ENCODE results near the gene SYTL3.
"Not testable (repeated sequence)": the region's sequence is repeated elsewhere in the genome, so short reads cannot be mapped to it uniquely, and the experiment has no call there.

Gene SYTL3, protein sequence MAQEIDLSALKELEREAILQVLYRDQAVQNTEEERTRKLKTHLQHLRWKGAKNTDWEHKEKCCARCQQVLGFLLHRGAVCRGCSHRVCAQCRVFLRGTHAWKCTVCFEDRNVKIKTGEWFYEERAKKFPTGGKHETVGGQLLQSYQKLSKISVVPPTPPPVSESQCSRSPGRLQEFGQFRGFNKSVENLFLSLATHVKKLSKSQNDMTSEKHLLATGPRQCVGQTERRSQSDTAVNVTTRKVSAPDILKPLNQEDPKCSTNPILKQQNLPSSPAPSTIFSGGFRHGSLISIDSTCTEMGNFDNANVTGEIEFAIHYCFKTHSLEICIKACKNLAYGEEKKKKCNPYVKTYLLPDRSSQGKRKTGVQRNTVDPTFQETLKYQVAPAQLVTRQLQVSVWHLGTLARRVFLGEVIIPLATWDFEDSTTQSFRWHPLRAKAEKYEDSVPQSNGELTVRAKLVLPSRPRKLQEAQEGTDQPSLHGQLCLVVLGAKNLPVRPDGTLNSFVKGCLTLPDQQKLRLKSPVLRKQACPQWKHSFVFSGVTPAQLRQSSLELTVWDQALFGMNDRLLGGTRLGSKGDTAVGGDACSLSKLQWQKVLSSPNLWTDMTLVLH

GRCh38 chr6:158649289-158650143, at the start of gene SYTL3:
SYTL3 (plus strand) TSS chr6:158650054; CDS start chr6:158663269, 13,215 bp downstream.
- H3K27ac ChIP-seq = peak within 1 kb of the TSS; percentile 39 to 85
- TF ChIP-seq, protein P1, sequence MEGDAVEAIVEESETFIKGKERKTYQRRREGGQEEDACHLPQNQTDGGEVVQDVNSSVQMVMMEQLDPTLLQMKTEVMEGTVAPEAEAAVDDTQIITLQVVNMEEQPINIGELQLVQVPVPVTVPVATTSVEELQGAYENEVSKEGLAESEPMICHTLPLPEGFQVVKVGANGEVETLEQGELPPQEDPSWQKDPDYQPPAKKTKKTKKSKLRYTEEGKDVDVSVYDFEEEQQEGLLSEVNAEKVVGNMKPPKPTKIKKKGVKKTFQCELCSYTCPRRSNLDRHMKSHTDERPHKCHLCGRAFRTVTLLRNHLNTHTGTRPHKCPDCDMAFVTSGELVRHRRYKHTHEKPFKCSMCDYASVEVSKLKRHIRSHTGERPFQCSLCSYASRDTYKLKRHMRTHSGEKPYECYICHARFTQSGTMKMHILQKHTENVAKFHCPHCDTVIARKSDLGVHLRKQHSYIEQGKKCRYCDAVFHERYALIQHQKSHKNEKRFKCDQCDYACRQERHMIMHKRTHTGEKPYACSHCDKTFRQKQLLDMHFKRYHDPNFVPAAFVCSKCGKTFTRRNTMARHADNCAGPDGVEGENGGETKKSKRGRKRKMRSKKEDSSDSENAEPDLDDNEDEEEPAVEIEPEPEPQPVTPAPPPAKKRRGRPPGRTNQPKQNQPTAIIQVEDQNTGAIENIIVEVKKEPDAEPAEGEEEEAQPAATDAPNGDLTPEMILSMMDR (IDR thresholded peaks at IDR 0.05) = no peak
- no peak within 1 kb of the TSS for H3K4me3 ChIP-seq
- DNase-seq (ENCODE audit: low spot score) = no peak

DNA sequence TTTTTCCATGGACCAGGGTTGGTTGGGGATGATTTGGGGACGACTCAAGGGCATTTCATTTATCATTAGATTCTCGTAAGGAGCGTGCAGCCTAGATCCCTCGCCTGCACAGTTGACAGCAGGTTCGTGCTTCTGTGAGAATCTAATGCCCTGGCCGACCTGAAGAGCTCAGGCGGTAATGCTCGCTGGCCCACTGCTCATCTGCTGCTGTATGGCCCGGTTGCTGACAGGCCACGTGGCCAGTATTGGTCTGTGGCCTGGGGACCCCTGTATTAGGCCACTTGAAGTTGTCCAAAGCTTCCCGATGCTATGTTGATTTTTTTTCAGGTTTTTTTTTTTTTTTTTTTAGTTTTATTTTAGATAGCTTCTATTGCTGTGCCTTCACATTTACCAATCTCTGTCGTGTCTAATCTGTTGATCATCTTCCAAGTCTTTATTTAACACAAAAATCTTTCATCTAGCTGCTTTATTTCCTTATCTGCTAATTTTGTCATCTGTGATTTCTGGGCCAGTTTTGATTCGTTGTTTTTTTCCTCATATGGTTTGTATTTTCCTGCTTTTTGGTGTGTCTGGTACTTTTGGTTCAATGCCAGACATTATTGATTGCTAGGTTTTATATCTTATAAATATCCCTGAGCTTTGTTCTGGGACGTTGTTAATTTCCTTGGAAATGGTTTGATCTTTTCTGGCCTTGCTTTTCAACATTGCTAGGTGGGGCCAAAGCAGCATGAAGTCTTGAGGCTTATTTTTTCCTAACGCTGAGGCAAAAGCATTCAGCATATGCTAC, 46.4 kb upstream of the SYTL3 start:
- Histone ChIP-seq H3K27ac (no peak overlapping the region), H3K4me3 (no peak overlapping the region)
- no peak for DNase-seq (ENCODE audit: low spot score)
- TF ChIP-seq, protein P1 (IDR thresholded peaks at IDR 0.05) = no peak

GRCh38 chr6:158604048-158604406, 45.8 kb upstream of the SYTL3 start:
- TF ChIP-seq, protein P1 (IDR thresholded peaks at IDR 0.05) = no peak
- H3K4me3 ChIP-seq = no peak overlapping the region
- no peak for DNase-seq (ENCODE audit: low spot score)
- H3K27ac ChIP-seq = no peak overlapping the region

GRCh38 chr6:158605266-158605878, 44.5 kb upstream of the SYTL3 start:
- H3K4me3 ChIP-seq = no peak overlapping the region
- DNase-seq (ENCODE audit: low spot score) = no peak
- H3K27ac ChIP-seq = no peak overlapping the region
- TF ChIP-seq, protein P1 (IDR thresholded peaks at IDR 0.05) = peak; percentile 56

DNA sequence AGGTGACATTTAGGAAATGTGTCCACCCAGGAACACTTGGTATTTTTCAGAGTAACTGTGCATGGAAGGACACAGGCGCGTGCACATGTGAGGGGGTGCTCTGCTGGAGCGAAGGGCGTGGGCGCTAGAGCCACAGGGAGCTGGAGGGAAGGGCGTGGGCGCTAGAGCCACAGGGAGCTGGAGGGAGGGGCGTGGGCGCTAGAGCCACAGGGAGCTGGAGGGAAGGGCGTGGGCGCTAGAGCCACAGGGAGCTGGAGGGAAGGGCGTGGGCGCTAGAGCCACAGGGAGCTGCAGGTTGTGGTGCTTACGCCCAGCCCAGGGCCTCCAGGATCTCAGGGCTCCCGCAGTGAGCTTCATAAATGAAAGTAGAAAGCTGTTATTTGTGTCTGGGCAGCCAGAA, 43.8 kb upstream of the SYTL3 start:
- H3K27ac ChIP-seq; DNase-seq (ENCODE audit: low spot score); H3K4me3 ChIP-seq: not testable (repeated sequence)

- TF ChIP-seq, protein P1 (IDR thresholded peaks at IDR 0.05) = no peak
- Histone ChIP-seq H3K27ac (no peak overlapping the region), H3K4me3 (no peak overlapping the region)
- no peak for DNase-seq (ENCODE audit: low spot score)
Measured at GRCh38 chr6:158606935-158607334, 42.9 kb upstream of the SYTL3 start.

Data from coronary artery (tissue), 2 donors.